BLaER1 (cell line): ENCODE measurements around the gene POLR2H.

ENCODE experiments used
- H3K27ac ChIP-seq: shearing (Covaris generic); formaldehyde crosslinking; 2 replicates; pipeline ENCODE4 v1.8.1; 2022
- H3K27me3 ChIP-seq: shearing (Covaris generic); formaldehyde crosslinking; 2 replicates; pipeline ENCODE4 v1.8.1; 2022
- H3K36me3 ChIP-seq: shearing (Covaris generic); formaldehyde crosslinking; 2 replicates; pipeline ENCODE4 v1.8.1; 2022
- H3K4me1 ChIP-seq: shearing (Covaris generic); formaldehyde crosslinking; 2 replicates; pipeline ENCODE4 v1.8.1; 2022
- H3K4me2 ChIP-seq: shearing (Covaris generic); formaldehyde crosslinking; 2 replicates; pipeline ENCODE4 v1.8.1; 2022
- H3K4me3 ChIP-seq: shearing (Covaris generic); formaldehyde crosslinking; 2 replicates; pipeline ENCODE4 v1.8.1; 2022
- H3K9ac ChIP-seq: shearing (Covaris generic); formaldehyde crosslinking; 2 replicates; pipeline ENCODE4 v1.8.1; 2022
- H3K9me3 ChIP-seq: shearing (Covaris generic); formaldehyde crosslinking; 2 replicates; pipeline ENCODE4 v1.8.1; 2022
- H4K20me1 ChIP-seq: shearing (Covaris generic); formaldehyde crosslinking; 2 replicates; pipeline ENCODE4 v1.8.1; 2022
- Cebpa-rat ChIP-seq: shearing (Covaris generic); IDR thresholded peaks from 2 replicates; pipeline ENCODE4 v1.8.1; 2022

The POLR2H gene

DNA sequence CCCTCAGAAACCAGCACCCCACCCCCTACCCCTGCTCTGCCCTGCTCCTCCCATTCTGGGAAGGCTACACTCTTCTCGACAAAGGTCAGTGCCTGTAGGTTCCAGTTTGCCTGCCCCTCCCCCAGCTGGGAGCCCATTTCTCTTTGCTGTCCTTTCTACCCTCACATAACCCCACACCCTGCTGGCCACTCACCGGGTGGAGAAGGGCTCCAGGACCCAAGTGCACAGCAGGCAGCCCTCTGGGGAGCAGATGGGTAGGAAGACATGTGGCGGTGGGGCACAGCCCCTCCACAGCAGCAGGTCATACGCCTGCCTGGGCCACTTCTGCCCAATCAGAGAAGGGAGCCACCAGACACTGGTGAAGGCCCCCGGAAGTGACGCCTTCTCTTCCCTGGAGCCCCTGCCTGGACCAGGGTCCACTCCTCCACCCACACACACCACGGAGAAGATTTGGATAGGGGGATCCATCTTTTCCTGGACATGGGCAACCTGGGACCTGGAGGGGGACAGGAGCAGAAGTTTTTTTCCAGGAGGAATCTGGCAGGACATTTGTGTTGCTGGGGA lies 16.5 kb downstream of the POLR2H start, which contains the start of gene THPO:
THPO (minus strand) TSS at position 326 of the 564 bp plus-strand sequence. CDS start 1,948 bp downstream, outside the sequence.
- H3K9ac ChIP-seq = no peak within 1 kb of the TSS
- no peak for TF ChIP-seq Cebpa-rat
- no peaks in the 10 kb centered on the region for H3K9me3 ChIP-seq
- H3K4me2 ChIP-seq = peak within 1 kb of the TSS; percentile 5; the same call in 1 of the 2 replicates
- no peak within 1 kb of the TSS for H3K4me3 ChIP-seq
- H3K36me3 ChIP-seq = no peaks in the 10 kb centered on the region
- no peak within 1 kb of the TSS for H3K27ac ChIP-seq
- H3K4me1 ChIP-seq = peaks cover 23% of the 10 kb centered on the region; the same call in 1 of the 2 replicates
- peaks cover 42% of the 10 kb centered on the region for H4K20me1 ChIP-seq
- H3K27me3 ChIP-seq = peaks cover 60% of the 10 kb centered on the region

DNA sequence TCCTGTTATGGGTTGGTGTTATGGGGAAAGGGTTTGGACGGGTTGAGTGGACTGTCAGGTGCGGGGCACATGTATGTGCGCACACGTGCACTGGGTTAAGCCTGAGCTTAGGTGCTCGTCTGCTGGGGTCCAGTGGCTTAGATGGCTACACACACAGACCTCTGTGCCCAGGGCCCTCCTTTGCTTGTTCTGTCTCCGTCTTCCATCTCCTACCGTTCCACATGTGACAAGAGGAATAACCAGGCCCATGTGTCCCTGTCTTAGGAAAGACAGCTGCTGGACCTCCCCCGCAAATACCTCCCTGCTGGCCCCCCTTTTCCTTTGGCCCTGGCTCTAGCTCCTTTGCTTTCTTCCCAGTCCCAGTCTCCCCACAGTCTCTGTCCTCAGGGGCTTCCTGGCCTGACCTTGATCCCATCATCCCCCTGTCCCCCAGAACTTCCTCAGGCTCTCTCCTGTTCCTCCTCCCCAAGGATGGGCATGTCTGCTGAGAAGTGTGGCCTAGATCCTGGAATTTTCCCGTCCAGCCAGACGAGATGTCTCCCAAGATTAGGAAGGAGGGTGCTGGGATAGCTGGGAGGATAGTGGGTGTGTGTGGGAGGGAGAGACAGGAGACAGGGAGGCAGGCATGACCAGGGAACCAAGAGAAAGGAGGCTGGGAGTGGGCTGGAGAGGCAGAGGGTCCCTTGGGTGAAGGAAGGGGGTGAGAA lies 17.3 kb downstream of the POLR2H start:
- H3K27ac ChIP-seq = no peak overlapping the region

GRCh38 chr3:184379358-184380184 lies 18.1 kb downstream of the POLR2H start, which contains the start of gene CHRD:
CHRD (plus strand) TSS chr3:184380054; CDS start chr3:184380319, 265 bp downstream.
- Histone ChIP-seq H3K4me1 (peaks cover 23% of the 10 kb centered on the region; the same call in 1 of the 2 replicates), H3K27me3 (peaks cover 64% of the 10 kb centered on the region), H3K4me2 (peak within 1 kb of the TSS; percentile 85)

More for the DNA sequence above, 17.3 kb downstream of the POLR2H start:
- no peaks in the 10 kb centered on the region for H3K36me3 ChIP-seq
- H3K9me3 ChIP-seq = no peaks in the 10 kb centered on the region
- peaks cover 23% of the 10 kb centered on the region; the same call in 1 of the 2 replicates for H3K4me1 ChIP-seq
- H3K27me3 ChIP-seq = peaks cover 64% of the 10 kb centered on the region
- peaks cover 42% of the 10 kb centered on the region for H4K20me1 ChIP-seq
- no peak overlapping the region for H3K9ac ChIP-seq
- H3K4me3 ChIP-seq = no peak overlapping the region
- TF ChIP-seq Cebpa-rat = no peak
- no peak overlapping the region for H3K4me2 ChIP-seq

GRCh38 chr3:184380185-184380626 lies 18.7 kb downstream of the POLR2H start:
- Histone ChIP-seq H3K4me2 (peak overlapping the region; percentile 85), H3K27me3 (peaks cover 64% of the 10 kb centered on the region)

More at GRCh38 chr3:184379358-184380184, 18.1 kb downstream of the POLR2H start, which contains the start of gene CHRD:
- H3K27ac ChIP-seq = no peak within 1 kb of the TSS
- H3K9ac ChIP-seq = no peak within 1 kb of the TSS
- H3K9me3 ChIP-seq = no peaks in the 10 kb centered on the region
- TF ChIP-seq Cebpa-rat = no peak
- H4K20me1 ChIP-seq = peaks cover 42% of the 10 kb centered on the region
- H3K4me3 ChIP-seq = peak within 1 kb of the TSS; percentile 65
- H3K36me3 ChIP-seq = no peaks in the 10 kb centered on the region

GRCh38 chr3:184380627-184381260 lies 19.2 kb downstream of the POLR2H start:
- Histone ChIP-seq H4K20me1 (peaks cover 42% of the 10 kb centered on the region), H3K27me3 (peaks cover 64% of the 10 kb centered on the region), H3K9ac (no peak overlapping the region), H3K36me3 (no peaks in the 10 kb centered on the region), H3K4me3 (peak overlapping the region; percentile 65), H3K4me1 (peaks cover 23% of the 10 kb centered on the region; the same call in 1 of the 2 replicates), H3K27ac (no peak overlapping the region), H3K9me3 (no peaks in the 10 kb centered on the region), H3K4me2 (peak overlapping the region; percentile 85)
- TF ChIP-seq Cebpa-rat = no peak

More at GRCh38 chr3:184380185-184380626, 18.7 kb downstream of the POLR2H start:
- Histone ChIP-seq H3K4me3 (peak overlapping the region; percentile 65), H3K27ac (no peak overlapping the region), H3K9me3 (no peaks in the 10 kb centered on the region), H3K36me3 (no peaks in the 10 kb centered on the region), H4K20me1 (peaks cover 42% of the 10 kb centered on the region), H3K4me1 (peaks cover 23% of the 10 kb centered on the region; the same call in 1 of the 2 replicates), H3K9ac (no peak overlapping the region)
- no peak for TF ChIP-seq Cebpa-rat

DNA sequence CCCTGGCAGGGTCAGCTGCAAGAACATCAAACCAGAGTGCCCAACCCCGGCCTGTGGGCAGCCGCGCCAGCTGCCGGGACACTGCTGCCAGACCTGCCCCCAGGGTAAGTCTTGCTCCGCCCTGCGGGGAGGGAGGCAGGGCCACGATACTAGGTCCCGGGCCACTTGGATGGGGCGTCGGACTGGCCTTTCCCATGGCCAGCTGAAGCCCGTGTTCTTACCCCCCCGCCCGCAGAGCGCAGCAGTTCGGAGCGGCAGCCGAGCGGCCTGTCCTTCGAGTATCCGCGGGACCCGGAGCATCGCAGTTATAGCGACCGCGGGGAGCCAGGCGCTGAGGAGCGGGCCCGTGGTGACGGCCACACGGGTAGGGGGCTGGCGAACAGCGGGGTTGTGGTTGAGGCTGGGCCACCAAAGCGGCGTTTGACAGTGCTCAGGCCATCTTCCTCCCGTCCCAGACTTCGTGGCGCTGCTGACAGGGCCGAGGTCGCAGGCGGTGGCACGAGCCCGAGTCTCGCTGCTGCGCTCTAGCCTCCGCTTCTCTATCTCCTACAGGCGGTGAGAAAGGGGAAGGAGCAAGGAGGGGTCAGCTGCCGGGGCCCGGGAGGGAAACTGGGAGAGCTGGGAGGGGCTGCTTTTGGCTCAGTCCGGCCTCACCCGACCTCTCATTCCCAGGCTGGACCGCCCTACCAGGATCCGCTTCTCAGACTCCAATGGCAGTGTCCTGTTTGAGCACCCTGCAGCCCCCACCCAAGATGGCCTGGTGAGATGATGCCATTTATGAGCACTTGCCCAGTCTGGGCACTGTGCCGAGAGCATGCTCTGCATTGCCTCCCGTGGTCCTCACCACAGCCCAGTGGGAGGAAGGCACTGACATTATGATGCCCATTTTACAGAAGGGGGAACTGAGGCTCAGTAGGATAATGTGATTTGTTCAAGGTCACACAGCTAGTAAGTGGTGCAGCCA lies 20.0 kb downstream of the POLR2H start:
- Histone ChIP-seq H3K4me1 (peaks cover 23% of the 10 kb centered on the region; the same call in 1 of the 2 replicates), H4K20me1 (peaks cover 42% of the 10 kb centered on the region), H3K9me3 (no peaks in the 10 kb centered on the region), H3K27ac (no peak overlapping the region), H3K4me2 (peak overlapping the region; percentile 85), H3K9ac (no peak overlapping the region), H3K27me3 (peaks cover 64% of the 10 kb centered on the region), H3K4me3 (peak overlapping the region; percentile 65; the same call in 1 of the 2 replicates), H3K36me3 (no peaks in the 10 kb centered on the region)
- TF ChIP-seq Cebpa-rat = no peak

DNA sequence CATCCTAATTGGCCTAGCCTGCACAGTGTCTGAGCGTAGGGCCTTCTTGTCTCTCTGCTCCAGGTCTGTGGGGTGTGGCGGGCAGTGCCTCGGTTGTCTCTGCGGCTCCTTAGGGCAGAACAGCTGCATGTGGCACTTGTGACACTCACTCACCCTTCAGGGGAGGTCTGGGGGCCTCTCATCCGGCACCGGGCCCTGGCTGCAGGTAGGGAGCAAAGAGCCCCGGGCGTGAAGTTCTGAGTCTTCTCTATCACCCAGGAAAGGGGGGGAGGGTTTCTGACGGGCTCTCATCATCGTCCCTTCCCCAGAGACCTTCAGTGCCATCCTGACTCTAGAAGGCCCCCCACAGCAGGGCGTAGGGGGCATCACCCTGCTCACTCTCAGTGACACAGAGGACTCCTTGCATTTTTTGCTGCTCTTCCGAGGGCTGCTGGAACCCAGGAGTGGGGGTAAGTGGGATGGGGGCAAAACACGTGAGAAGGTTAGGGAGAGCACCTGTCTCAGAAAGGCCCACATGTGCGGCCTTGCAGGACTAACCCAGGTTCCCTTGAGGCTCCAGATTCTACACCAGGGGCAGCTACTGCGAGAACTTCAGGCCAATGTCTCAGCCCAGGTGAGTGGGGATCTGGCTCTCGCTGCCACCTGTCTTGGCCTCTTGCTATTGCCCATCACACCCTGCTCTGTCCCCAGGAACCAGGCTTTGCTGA lies 21.0 kb downstream of the POLR2H start:
- H3K9me3 ChIP-seq = no peaks in the 10 kb centered on the region
- H3K4me3 ChIP-seq = no peak overlapping the region
- peaks cover 42% of the 10 kb centered on the region for H4K20me1 ChIP-seq
- H3K27me3 ChIP-seq = peaks cover 61% of the 10 kb centered on the region
- no peaks in the 10 kb centered on the region for H3K36me3 ChIP-seq
- no peak overlapping the region for H3K27ac ChIP-seq
- H3K4me2 ChIP-seq = no peak overlapping the region
- H3K4me1 ChIP-seq = peaks cover 20% of the 10 kb centered on the region; the same call in 1 of the 2 replicates
- TF ChIP-seq Cebpa-rat = no peak
- H3K9ac ChIP-seq = no peak overlapping the region
